Testis (tissue), 3 donors: ENCODE results near the gene PRKCA. TPM values are rescaled to one million over a fixed set of nuclear protein-coding genes. Genes with fewer than 3 reads are reported as not detected.

Experiments used
- DNase-seq: peaks from one replicate; pipeline ENCODE4 v3.0.0-alpha.2; 2019
- H3K27ac ChIP-seq, 2 donors: fragments of 200-600 bp; sonication (generic); one replicate each; pipeline ENCODE4 v1.5.1; 2019
- H3K27me3 ChIP-seq: fragments of 200-600 bp; sonication (generic); one replicate; pipeline ENCODE4 v1.5.1; 2019
- H3K36me3 ChIP-seq: fragments of 200-600 bp; sonication (generic); one replicate; pipeline ENCODE4 v1.5.1; 2017; ENCODE audit warnings: low read depth; ENCODE audit errors: missing control alignments
- H3K4me1 ChIP-seq: fragments of 200-600 bp; sonication (generic); one replicate; pipeline ENCODE4 v1.5.1; 2019
- H3K4me3 ChIP-seq, 2 donors: fragments of 200-600 bp; sonication (generic); one replicate each; pipeline ENCODE4 v1.5.1; 2017 to 2019
- H3K9me3 ChIP-seq: fragments of 200-600 bp; sonication (generic); one replicate; pipeline ENCODE4 v1.5.1; 2017
- CTCF ChIP-seq, 3 experiments: fragments of 450-650 bp in 2 of 3; fragments of 200-600 bp in 1 of 3; sonication (generic) in 1 of 3; IDR thresholded peaks; one replicate each; pipeline ENCODE4 v1.5.1; 2016 to 2019; ENCODE audit warnings: antibody characterized with exemption in 3 of 3, mild to moderate bottlenecking in 2 of 3, moderate library complexity in 1 of 3
- POLR2A ChIP-seq: fragments of 450-650 bp; IDR thresholded peaks from one replicate; pipeline ENCODE4 v1.6.1; 2017; ENCODE audit warnings: antibody characterized with exemption, mild to moderate bottlenecking, moderate library complexity
- WGBS, 2 donors: methylation state at CpG; one replicate each; pipeline ENCODE4 v1.1.5; 2018; 5-methylcytosine and 5-hydroxymethylcytosine counted together
- intact Hi-C: fragments of 100-400 bp; cut with DNase I; formaldehyde crosslinking; loops from one replicate; pipeline ENCODE4 v1.15.1; 2023; ENCODE audit warnings: low total_unique reads
- polyA plus RNA-seq: library from polyadenylated mRNA; stranded (reverse); fragments of 350-450 nt; fragmentation: Illumina TruSeq; extraction: RNeasy Lipid Tissue Mini Kit (QIAGEN cat#74804); gene quantifications from one replicate; pipeline ENCODE4 v1.2.3, GENCODE V29; 2014; ENCODE audit warnings: low read depth, low replicate concordance; ENCODE audit not compliant: insufficient read depth
- total RNA-seq, 2 donors: library from RNA; depleted of rRNA; stranded (reverse); fragments of >200 nt; gene quantifications; one replicate each; pipeline ENCODE4 v1.2.3, GENCODE V29; 2016

Gene PRKCA
- total and polyA plus RNA-seq, 3 donors from 2014 or later = 6.8 to 22.9 (median 15.4) TPM

- intact Hi-C loops = no loop called here
- DNase-seq = no peak
- Histone ChIP-seq H3K27ac (no peak overlapping the region), H3K9me3 (no peaks in the 10 kb centered on the region), H3K4me3 (no peak overlapping the region), H3K4me1 (no peaks in the 10 kb centered on the region), H3K36me3 (no peaks in the 10 kb centered on the region), H3K27me3 (no peaks in the 10 kb centered on the region)
- 85 to 86% methylated on average over 9 of the region's 9 CpGs for WGBS, 2 donors
- TF ChIP-seq POLR2A (no peak), CTCF (IDR thresholded peaks at IDR 0.05) (no peak)
These were observed 474.7 kb downstream of the PRKCA start for GRCh38 chr17:66776999-66777688.

- H3K4me1 ChIP-seq = no peaks in the 10 kb centered on the region
- intact Hi-C loops = no loop called here
- no peak overlapping the region for H3K4me3 ChIP-seq
- H3K36me3 ChIP-seq = no peaks in the 10 kb centered on the region
- H3K27ac ChIP-seq = no peak overlapping the region
- TF ChIP-seq CTCF (IDR thresholded peaks at IDR 0.05) (no peak), POLR2A (no peak)
- no peak for DNase-seq
- H3K9me3 ChIP-seq = no peaks in the 10 kb centered on the region
- WGBS, 2 donors = 89 to 92% methylated on average over 7 of the region's 7 CpGs
- no peaks in the 10 kb centered on the region for H3K27me3 ChIP-seq
These were observed 475.3 kb downstream of the PRKCA start for GRCh38 chr17:66777689-66778225.

GRCh38 chr17:66778531-66779236 lies 476.3 kb downstream of the PRKCA start:
- TF ChIP-seq POLR2A (no peak), CTCF (IDR thresholded peaks at IDR 0.05) (no peak)
- Histone ChIP-seq H3K4me1 (no peaks in the 10 kb centered on the region), H3K4me3 (no peak overlapping the region), H3K9me3 (no peaks in the 10 kb centered on the region), H3K36me3 (no peaks in the 10 kb centered on the region), H3K27me3 (no peaks in the 10 kb centered on the region), H3K27ac (no peak overlapping the region)
- intact Hi-C loops = no loop called here
- no peak for DNase-seq
- WGBS, 2 donors = 89 to 93% methylated on average over 11 of the region's 11 CpGs

- H3K27me3 ChIP-seq = no peaks in the 10 kb centered on the region
- no peaks in the 10 kb centered on the region for H3K4me1 ChIP-seq
- intact Hi-C loops = no loop called here
- TF ChIP-seq CTCF (IDR thresholded peaks at IDR 0.05) (no peak), POLR2A (no peak)
- 87 to 91% methylated on average over 6 of the region's 6 CpGs for WGBS, 2 donors
- DNase-seq = no peak
- H3K36me3 ChIP-seq = no peaks in the 10 kb centered on the region
- no peak overlapping the region for H3K4me3 ChIP-seq
- H3K27ac ChIP-seq = no peak overlapping the region
- no peaks in the 10 kb centered on the region for H3K9me3 ChIP-seq
These were observed 476.8 kb downstream of the PRKCA start for GRCh38 chr17:66779237-66779606.
